ENCODE data around the gene MOSPD2.

MOSPD2 gene

DNA sequence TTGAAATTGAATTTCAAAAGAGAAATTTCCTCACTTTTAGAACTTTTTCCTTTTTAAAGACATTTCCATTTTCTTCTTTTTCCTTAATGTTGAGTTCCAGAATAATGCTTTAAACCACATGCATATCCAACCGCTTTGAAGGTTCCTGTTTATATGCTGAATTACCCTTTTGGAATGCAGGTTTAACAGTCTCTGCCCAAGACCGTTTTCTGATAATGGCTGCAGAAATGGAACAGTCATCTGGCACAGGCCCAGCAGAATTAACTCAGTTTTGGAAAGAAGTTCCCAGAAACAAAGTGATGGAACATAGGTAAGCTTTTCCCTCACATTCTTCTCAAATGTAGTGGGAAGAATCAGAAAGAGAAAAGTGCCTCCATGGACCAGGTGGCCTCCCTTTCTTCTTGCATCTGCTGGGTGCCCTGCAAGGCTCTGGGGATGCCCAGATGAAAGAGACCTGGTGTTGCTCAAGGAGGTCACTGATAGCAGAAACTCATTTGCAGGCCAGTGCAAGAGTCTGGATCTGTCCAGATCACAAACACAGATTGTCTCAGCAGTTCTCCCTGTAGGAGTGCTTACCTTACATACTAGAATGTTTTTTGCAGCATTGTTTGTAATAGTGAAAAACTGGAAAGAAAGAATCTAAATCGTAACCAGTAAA lies 42.9 kb downstream of the MOSPD2 start:
- DNase-seq, result no peak

DNA sequence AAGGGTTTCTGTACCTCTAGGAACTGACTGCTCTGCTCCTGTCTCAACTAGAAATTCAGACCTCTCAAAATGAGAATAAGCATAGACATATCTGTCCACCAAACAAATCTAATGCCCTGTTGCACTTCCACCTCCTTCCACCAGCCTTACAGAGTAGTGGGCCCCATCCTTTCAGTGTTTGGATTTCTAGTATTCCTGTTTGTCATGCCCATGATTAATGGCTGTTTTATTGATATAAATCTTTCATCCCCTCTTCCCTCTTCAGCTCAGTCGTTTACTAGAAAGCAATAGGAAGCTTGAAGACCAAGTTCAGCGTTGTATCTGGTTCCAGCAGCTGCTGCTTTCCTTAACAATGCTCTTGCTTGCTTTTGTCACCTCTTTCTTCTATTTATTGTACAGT lies 46.2 kb downstream of the MOSPD2 start:
- no peak for DNase-seq

- no peak for DNase-seq
Observed at GRCh38 chrX:14920196-14920595, 47.0 kb downstream of the MOSPD2 start.

GRCh38 chrX:14922437-14922836 lies 49.2 kb downstream of the MOSPD2 start:
- no peak for DNase-seq

GRCh38 chrX:14923761-14924160 lies 50.5 kb downstream of the MOSPD2 start:
- no peak for DNase-seq

GRCh38 chrX:14926471-14926870 lies 53.2 kb downstream of the MOSPD2 start:
- no peak for DNase-seq

GRCh38 chrX:14927401-14927800 lies 54.2 kb downstream of the MOSPD2 start:
- no peak for DNase-seq

GRCh38 chrX:14930663-14931062 lies 57.4 kb downstream of the MOSPD2 start:
- no peak for DNase-seq

DNA sequence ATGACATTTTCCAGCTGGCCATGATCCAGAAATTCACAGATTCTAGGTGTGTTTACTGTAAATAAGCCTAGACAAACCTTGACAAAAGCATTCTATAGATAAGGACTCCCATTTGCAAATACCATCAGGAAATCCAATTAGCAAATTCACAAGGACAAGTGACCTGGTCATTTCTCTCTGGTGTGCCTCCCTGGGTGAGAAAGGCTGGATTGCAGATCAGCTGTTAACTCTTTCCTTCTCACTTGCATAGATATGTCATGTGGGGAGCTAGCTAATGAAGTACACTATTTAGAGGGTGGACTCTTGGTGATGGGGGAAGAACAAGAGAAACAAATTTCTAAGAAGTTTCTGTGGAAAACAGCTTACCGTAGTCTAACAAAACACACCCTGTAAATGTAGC lies 58.9 kb downstream of the MOSPD2 start:
- no peak for DNase-seq

- DNase-seq, result no peak
Observed at GRCh38 chrX:14934423-14934822, 61.2 kb downstream of the MOSPD2 start.

DNA sequence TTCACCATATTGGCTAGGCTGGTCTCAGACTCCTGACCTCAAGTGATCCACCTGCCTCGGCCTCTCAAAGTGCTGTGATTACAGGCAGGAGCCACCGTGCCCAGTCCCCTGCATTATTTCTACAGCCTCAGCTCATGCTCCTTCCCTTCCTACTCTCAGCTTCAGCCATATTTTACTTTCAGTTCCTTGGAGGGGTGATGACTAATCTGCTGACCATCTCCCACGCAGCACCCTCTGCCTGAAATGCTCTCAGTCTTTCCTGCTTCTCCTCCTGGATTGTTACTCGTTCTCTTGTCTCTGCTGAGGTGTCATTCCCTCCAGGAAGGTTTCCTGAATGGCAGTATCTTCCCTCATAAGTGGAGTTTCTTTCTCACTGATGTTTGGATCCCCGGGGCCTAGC lies 63.3 kb downstream of the MOSPD2 start:
- DNase-seq, result no peak

GRCh38 chrX:14939644-14940043 lies 66.4 kb downstream of the MOSPD2 start:
- no peak for DNase-seq

DNA sequence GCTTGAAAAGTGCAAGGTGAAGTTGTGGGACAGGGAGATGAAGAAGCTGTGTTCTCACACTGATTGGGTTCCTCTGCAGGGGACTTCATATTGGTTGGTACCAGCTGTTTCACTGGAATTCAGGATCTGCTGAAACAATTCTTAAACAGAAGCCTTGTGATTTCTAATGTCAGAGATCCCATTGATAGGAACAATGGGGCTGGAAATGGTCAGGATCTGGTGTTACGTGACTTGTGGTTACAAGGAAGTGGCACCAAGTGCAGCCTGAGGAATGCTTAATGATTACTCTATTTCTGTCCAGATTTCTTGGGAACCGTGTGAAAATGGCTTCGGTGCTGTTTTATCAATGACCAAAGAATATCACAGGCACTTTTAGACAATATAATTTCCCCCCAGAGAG lies 68.1 kb downstream of the MOSPD2 start:
- DNase-seq, result no peak

GRCh38 chrX:14942341-14942740 lies 69.1 kb downstream of the MOSPD2 start:
- no peak for DNase-seq

DNA sequence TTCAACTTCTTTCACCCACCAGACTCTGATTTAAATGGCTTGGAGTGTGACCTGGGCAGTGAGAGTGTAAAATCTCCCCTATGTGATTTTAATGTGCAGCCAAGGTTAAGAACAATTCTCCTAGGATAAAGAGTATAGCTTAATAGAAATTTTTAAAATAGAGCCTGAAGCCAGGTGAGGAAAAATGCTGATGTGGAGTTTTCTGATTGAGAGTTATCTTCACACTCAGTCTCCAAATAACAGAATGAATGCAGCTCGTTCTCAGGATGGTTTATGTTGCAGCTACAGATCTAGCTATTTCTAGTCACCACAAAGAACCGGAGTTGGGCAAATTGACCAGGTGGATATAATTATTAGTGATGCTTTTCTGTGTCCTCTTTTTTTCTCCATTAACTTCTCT lies 70.7 kb downstream of the MOSPD2 start:
- DNase-seq, result no peak

DNA sequence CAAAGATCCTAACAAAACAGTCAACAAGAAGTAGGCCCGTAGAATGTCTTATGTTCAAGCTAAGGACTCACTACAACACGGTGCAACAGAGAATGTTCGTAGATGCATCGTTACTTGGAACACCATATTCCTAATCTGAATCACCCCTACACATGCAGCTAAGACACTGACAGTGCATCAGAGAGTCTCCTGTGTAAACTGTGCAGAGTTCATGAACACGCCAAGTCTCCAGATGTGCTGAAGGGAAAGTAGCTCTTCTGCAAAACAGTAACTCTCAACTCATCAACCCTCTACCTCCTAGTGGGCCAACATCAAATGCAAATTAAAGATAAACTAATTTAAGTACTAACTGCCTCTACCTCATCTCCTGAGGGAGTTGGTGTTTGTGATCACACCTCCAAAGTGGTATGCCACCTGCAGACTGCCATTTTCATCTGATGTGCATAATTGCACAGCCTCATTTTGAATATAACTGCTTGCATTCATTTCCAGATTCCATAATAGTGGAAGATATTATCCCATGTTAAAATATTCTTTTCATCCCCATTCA lies 73.5 kb downstream of the MOSPD2 start:
- DNase-seq, result no peak

DNA sequence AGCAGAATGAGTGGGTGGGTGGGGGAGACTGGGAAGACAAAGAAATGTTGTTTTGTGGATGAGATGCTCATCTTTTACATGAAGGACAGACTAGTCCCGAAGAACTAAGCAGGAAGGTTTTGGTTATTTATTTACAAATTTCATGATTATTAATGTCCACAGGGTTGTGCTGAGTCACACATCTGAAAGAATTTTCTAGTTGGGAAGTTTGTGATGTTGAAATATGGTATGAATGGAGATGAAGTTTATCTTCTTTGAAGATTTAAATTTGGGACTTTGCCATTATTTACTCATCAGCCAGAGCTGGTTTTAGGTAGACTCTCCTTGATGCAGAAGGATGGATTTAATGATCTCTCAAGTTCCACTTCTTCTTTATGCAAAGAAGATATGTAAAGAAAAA lies 75.5 kb downstream of the MOSPD2 start:
- no peak for DNase-seq

GRCh38 chrX:14956813-14957582 lies 83.8 kb downstream of the MOSPD2 start:
- DNase-seq, result no peak

GRCh38 chrX:14963447-14964236 lies 90.4 kb downstream of the MOSPD2 start:
- no peak for DNase-seq

DNA sequence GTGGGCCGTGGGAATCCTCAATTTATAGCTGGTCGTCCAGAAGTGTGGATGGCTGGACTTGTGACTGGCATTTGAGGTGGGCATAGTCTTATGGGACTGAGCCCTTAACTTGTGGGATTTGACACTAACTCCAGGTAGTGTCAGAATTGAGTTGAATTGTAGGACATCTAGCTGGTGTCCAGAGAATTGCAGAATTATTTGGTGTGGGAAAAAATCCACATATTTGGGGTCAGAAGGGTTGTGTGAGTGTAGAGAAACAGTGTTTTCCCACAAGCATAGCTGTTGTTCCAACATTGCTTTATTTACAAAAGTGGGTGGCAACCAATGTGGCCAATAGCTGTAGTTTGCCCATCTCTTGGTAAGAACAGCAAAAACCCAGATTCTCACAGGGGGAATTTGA lies 91.3 kb downstream of the MOSPD2 start:
- no peak for DNase-seq
